H1 (cell line): ENCODE results near the gene MAP2K5. TPM values are rescaled to one million over a fixed set of nuclear protein-coding genes. Genes with fewer than 3 reads are reported as not detected.

ENCODE experiments used
- CTCF ChIA-PET: fragments of 300-600 bp; sonication (Branson Sonifier 250); formaldehyde crosslinking; loops from one replicate; lab custom pipeline; 2021; ENCODE audit not compliant: partially characterized antibody; lab: Charles Lee
- POLR2A ChIA-PET: fragments of 300-600 bp; sonication (Branson Sonifier 250); formaldehyde crosslinking; loops from one replicate; lab custom pipeline; 2021; ENCODE audit warnings: inconsistent platforms; ENCODE audit not compliant: partially characterized antibody; lab: Charles Lee
- DNase-seq, 2 experiments: peaks; one replicate each; pipeline versions ENCODE4 v3.0.0 to v3.0.0-alpha.2; 2010 to 2022; ENCODE audit warnings: low spot score in 2 of 2, low read depth in 1 of 2, mixed read lengths in 1 of 2
- FAIRE-seq: peaks from 2 replicates; lab custom pipeline; 2011; peaks lifted over from hg19 to GRCh38; lab: Jason Lieb, UNC
- H2AFZ ChIP-seq: 2 replicates; pipeline ENCODE4 v1.8.1; 2012; ENCODE audit warnings: low read length, inconsistent platforms
- H2AK5ac ChIP-seq: 2 replicates; pipeline ENCODE4 v1.6.1; 2013; ENCODE audit warnings: low read depth, low read length
- H2BK120ac ChIP-seq: replicated peaks from 2 replicates; pipeline ENCODE3; 2013; ENCODE audit warnings: low read depth, low read length, inconsistent platforms
- H2BK12ac ChIP-seq: 2 replicates; pipeline ENCODE4 v1.6.1; 2013; ENCODE audit warnings: low read depth, low read length
- H2BK15ac ChIP-seq: 2 replicates; pipeline ENCODE4 v1.6.1; 2013; ENCODE audit warnings: low read length
- H2BK20ac ChIP-seq: 2 replicates; pipeline ENCODE4 v1.6.1; 2013; ENCODE audit warnings: low read length
- H2BK5ac ChIP-seq: 2 replicates; pipeline ENCODE4 v1.6.1; 2013; ENCODE audit warnings: low read depth, low read length
- H3K14ac ChIP-seq: 2 replicates; pipeline ENCODE4 v1.6.1; 2013; ENCODE audit warnings: inconsistent platforms; ENCODE audit not compliant: insufficient read length
- H3K18ac ChIP-seq: 2 replicates; pipeline ENCODE4 v1.6.1; 2013; ENCODE audit warnings: low read length; ENCODE audit errors: extremely low read depth
- H3K23ac ChIP-seq: 2 replicates; pipeline ENCODE4 v1.6.1; 2013; ENCODE audit warnings: inconsistent platforms; ENCODE audit not compliant: insufficient read length
- H3K23me2 ChIP-seq: 2 replicates; pipeline ENCODE4 v1.6.1; 2013; ENCODE audit warnings: low read depth, low read length
- H3K27ac ChIP-seq: 2 replicates; pipeline ENCODE4 v1.6.1; 2011; ENCODE audit warnings: low read depth, low read length, inconsistent platforms
- H3K27me3 ChIP-seq, 4 experiments: replicated peaks in 1 of 4; 1 replicate in 1 of 4; 2 replicates in 3 of 4; pipeline versions ENCODE4 v1.6.1 to v1.8.1; 2011 to 2013; ENCODE audit warnings: low read length in 3 of 4, mild to moderate bottlenecking in 3 of 4, inconsistent platforms in 2 of 4, mixed read lengths in 2 of 4, moderate library complexity in 1 of 4; ENCODE audit not compliant: control insufficient read depth in 3 of 4, insufficient read depth in 3 of 4; ENCODE audit errors: extremely low read depth in 1 of 4
- H3K36me3 ChIP-seq, 4 experiments: 2 replicates each; pipeline versions ENCODE4 v1.6.1 to v1.8.1; 2011 to 2013; ENCODE audit warnings: mild to moderate bottlenecking in 4 of 4, low read length in 3 of 4, moderate library complexity in 2 of 4, control low read depth in 1 of 4, inconsistent platforms in 1 of 4; ENCODE audit not compliant: insufficient read depth in 4 of 4, control insufficient read depth in 2 of 4
- H3K4ac ChIP-seq: replicated peaks from 2 replicates; pipeline ENCODE3; 2013; ENCODE audit warnings: low read length, low read depth, mixed read lengths, inconsistent platforms; ENCODE audit not compliant: insufficient read length
- H3K4me1 ChIP-seq, 4 experiments: replicated peaks in 1 of 4; 1 replicate in 1 of 4; 2 replicates in 3 of 4; pipeline versions ENCODE4 v1.6.1 to v1.8.1; 2011 to 2013; ENCODE audit warnings: low read length in 3 of 4, inconsistent platforms in 2 of 4, mixed read lengths in 1 of 4; ENCODE audit not compliant: insufficient read depth in 4 of 4, control insufficient read depth in 3 of 4
- H3K4me2 ChIP-seq, 2 experiments: 2 replicates each; pipeline versions ENCODE4 v1.6.1 to v1.8.1; 2011 to 2013; ENCODE audit warnings: low read depth in 2 of 2, low read length in 2 of 2, control low read depth in 1 of 2, inconsistent platforms in 1 of 2, mild to moderate bottlenecking in 1 of 2; ENCODE audit not compliant: insufficient read depth in 1 of 2
- H3K4me3 ChIP-seq, 4 experiments: fragments of 200-600, 300-600 bp in 1 of 4; sonication (generic), shearing (Covaris generic), sonication (Bioruptor Twin) in 1 of 4; 2 replicates each; pipeline versions ENCODE4 v1.5.1 to v1.8.1; 2011 to 2016; ENCODE audit warnings: low read length in 4 of 4, low read depth in 3 of 4, control low read depth in 2 of 4, inconsistent platforms in 2 of 4, mild to moderate bottlenecking in 2 of 4, mixed read lengths in 1 of 4, moderate library complexity in 1 of 4; ENCODE audit not compliant: insufficient read depth in 2 of 4; ENCODE audit errors: extremely low read depth in 1 of 4
- H3K56ac ChIP-seq: replicated peaks from 2 replicates; pipeline ENCODE3; 2013; ENCODE audit warnings: low read depth, mild to moderate bottlenecking, mixed read lengths, low read length, inconsistent platforms; ENCODE audit not compliant: insufficient read length
- H3K79me1 ChIP-seq: 2 replicates; pipeline ENCODE4 v1.6.1; 2013; ENCODE audit warnings: low read depth, low read length, control low read depth
- H3K79me2 ChIP-seq, 2 experiments: 2 replicates each; pipeline versions ENCODE4 v1.6.1 to v1.8.1; 2012 to 2013; ENCODE audit warnings: low read length in 2 of 2, mild to moderate bottlenecking in 2 of 2, inconsistent platforms in 1 of 2; ENCODE audit not compliant: insufficient read depth in 2 of 2, control insufficient read depth in 1 of 2
- H3K9ac ChIP-seq, 4 experiments: replicated peaks in 1 of 4; 1 replicate in 1 of 4; 2 replicates in 3 of 4; pipeline versions ENCODE4 v1.6.1 to v1.8.1; 2011 to 2013; ENCODE audit warnings: low read depth in 3 of 4, low read length in 3 of 4, control low read depth in 2 of 4, mild to moderate bottlenecking in 2 of 4, moderate library complexity in 2 of 4, inconsistent platforms in 1 of 4; ENCODE audit errors: extremely low read depth in 1 of 4
- H3K9me3 ChIP-seq, 2 experiments: 2 replicates each; pipeline versions ENCODE4 v1.6.1 to v1.8.1; 2012 to 2013; ENCODE audit warnings: mild to moderate bottlenecking in 2 of 2, moderate library complexity in 2 of 2, control low read depth in 1 of 2, inconsistent platforms in 1 of 2, low read depth in 1 of 2, low read length in 1 of 2, mixed read lengths in 1 of 2; ENCODE audit not compliant: insufficient read depth in 2 of 2
- H4K20me1 ChIP-seq, 2 experiments: replicated peaks in 1 of 2; 2 replicates each; pipeline versions ENCODE3 to v1.8.1; 2011 to 2013; ENCODE audit warnings: inconsistent platforms in 2 of 2, low read length in 2 of 2, mild to moderate bottlenecking in 1 of 2; ENCODE audit not compliant: insufficient read depth in 2 of 2, control insufficient read depth in 1 of 2
- H4K5ac ChIP-seq: 2 replicates; pipeline ENCODE4 v1.6.1; 2013; ENCODE audit warnings: low read length, low read depth, mixed read lengths, inconsistent platforms; ENCODE audit not compliant: insufficient read length
- H4K8ac ChIP-seq: 2 replicates; pipeline ENCODE4 v1.8.0; 2013; ENCODE audit warnings: mild to moderate bottlenecking, moderate library complexity, low read length, inconsistent platforms; ENCODE audit not compliant: insufficient read depth; ENCODE audit errors: extremely low read depth
- H4K91ac ChIP-seq: replicated peaks from 2 replicates; pipeline ENCODE3; 2013; ENCODE audit warnings: low read length, mixed read lengths, inconsistent platforms; ENCODE audit not compliant: insufficient read length
- BCL11A ChIP-seq, 2 experiments: IDR thresholded peaks; one replicate each; pipeline ENCODE4 v1.6.1; 2011; ENCODE audit warnings: low read depth in 2 of 2, low read length in 2 of 2, mild to moderate bottlenecking in 2 of 2
- CEBPB ChIP-seq: IDR thresholded peaks from 2 replicates; pipeline ENCODE4 v1.6.1; 2012; ENCODE audit warnings: low read depth, low read length
- CHD1 ChIP-seq: IDR thresholded peaks from 2 replicates; pipeline ENCODE4 v1.6.1; 2012; ENCODE audit warnings: low read depth, low read length, improper control_type of control experiment
- HDAC2 ChIP-seq, 2 experiments: fragments of 300-600 bp in 1 of 2; sonication (generic) in 1 of 2; IDR thresholded peaks; 2 replicates each; pipeline ENCODE4 v1.6.1; 2011 to 2012; ENCODE audit warnings: low read depth in 2 of 2, low read length in 2 of 2, mild to moderate bottlenecking in 2 of 2, moderate library complexity in 2 of 2, borderline replicate concordance in 1 of 2, inconsistent platforms in 1 of 2
- JUN ChIP-seq: IDR thresholded peaks from 2 replicates; pipeline ENCODE4 v1.6.1; 2011; ENCODE audit warnings: low read depth, mild to moderate bottlenecking, improper control_type of control experiment, low read length
- KDM5A ChIP-seq: fragments of 200-600 bp; IDR thresholded peaks from 2 replicates; pipeline ENCODE4 v1.7.1; 2012; ENCODE audit warnings: mild to moderate bottlenecking, low read length, inconsistent platforms, mixed read lengths
- NANOG ChIP-seq: IDR thresholded peaks from 2 replicates; pipeline ENCODE4 v1.6.1; 2011; ENCODE audit warnings: low read length, low read depth, mild to moderate bottlenecking, inconsistent platforms; ENCODE audit not compliant: insufficient read depth, poor library complexity, severe bottlenecking
- POLR2A ChIP-seq, 2 experiments: IDR thresholded peaks; 1 replicate in 1 of 2; 2 replicates in 1 of 2; pipeline ENCODE4 v1.6.1; 2011; ENCODE audit warnings: low read depth in 2 of 2, low read length in 2 of 2, mild to moderate bottlenecking in 2 of 2; ENCODE audit errors: control extremely low read depth in 1 of 2
- POU5F1 ChIP-seq: IDR thresholded peaks from 2 replicates; pipeline ENCODE4 v1.6.1; 2011; ENCODE audit warnings: low read depth, mild to moderate bottlenecking, low read length, moderate library complexity
- TAF1 ChIP-seq: IDR thresholded peaks from 2 replicates; pipeline ENCODE4 v1.6.1; 2011; ENCODE audit warnings: mild to moderate bottlenecking, low read depth, low read length
- TBP ChIP-seq: IDR thresholded peaks from 2 replicates; pipeline ENCODE4 v1.6.1; 2011; ENCODE audit warnings: low read depth, low read length, improper control_type of control experiment
- YY1 ChIP-seq: IDR thresholded peaks from 2 replicates; pipeline ENCODE4 v1.6.1; 2011; ENCODE audit warnings: low read depth, mild to moderate bottlenecking, low read length
- ZNF274 ChIP-seq: IDR thresholded peaks from 2 replicates; pipeline ENCODE4 v1.7.0; 2012; ENCODE audit warnings: low read length, borderline replicate concordance; ENCODE audit errors: extremely low read depth
- WGBS, 2 experiments: shearing (Covaris generic) in 1 of 2; methylation state at CpG; one replicate each; pipeline versions ENCODE4 v1.1.6 to v1.1.7; 2013 to 2015; ENCODE audit warnings: low lambda C conversion rate in 2 of 2, mixed read lengths in 2 of 2, inconsistent platforms in 1 of 2, low coverage in 1 of 2, missing lambda C conversion rate in 1 of 2; ENCODE audit not compliant: insufficient replicate concordance in 2 of 2, insufficient coverage in 1 of 2, insufficient read length in 1 of 2; ENCODE audit errors: extremely low coverage in 1 of 2, missing lambda C conversion rate in 1 of 2; 5-methylcytosine and 5-hydroxymethylcytosine counted together
- polyA plus RNA-seq, 7 experiments: library from polyadenylated mRNA; depleted of rRNA in 3 of 7; stranded (reverse) in 5 of 7; unstranded in 2 of 7; fragments of >200 nt in 5 of 7; fragments of 200-250 nt in 2 of 7; gene quantifications; 1 replicate in 5 of 7; 2 replicates in 1 of 7; 4 replicates in 1 of 7; pipeline versions ENCODE4 v1.2.1 to v1.2.3, GENCODE V29; 2011 to 2013; ENCODE audit warnings: missing spikeins in 2 of 7, mixed read lengths in 2 of 7
- total RNA-seq: library from RNA; stranded (reverse); fragmentation: NEBNext Ultra II Directional; extraction: Animal tissue kit (Norgen Biotek cat#: 25700); gene quantifications from 2 replicates; pipeline ENCODE4 v1.2.1, GENCODE V29; 2021

Gene MAP2K5
- total and polyA plus RNA-seq, 2 of the 8 experiments (the other 6 are each of a cell fraction or from before 2014, with no cell fraction given): 4.4 to 15.8 TPM

DNA sequence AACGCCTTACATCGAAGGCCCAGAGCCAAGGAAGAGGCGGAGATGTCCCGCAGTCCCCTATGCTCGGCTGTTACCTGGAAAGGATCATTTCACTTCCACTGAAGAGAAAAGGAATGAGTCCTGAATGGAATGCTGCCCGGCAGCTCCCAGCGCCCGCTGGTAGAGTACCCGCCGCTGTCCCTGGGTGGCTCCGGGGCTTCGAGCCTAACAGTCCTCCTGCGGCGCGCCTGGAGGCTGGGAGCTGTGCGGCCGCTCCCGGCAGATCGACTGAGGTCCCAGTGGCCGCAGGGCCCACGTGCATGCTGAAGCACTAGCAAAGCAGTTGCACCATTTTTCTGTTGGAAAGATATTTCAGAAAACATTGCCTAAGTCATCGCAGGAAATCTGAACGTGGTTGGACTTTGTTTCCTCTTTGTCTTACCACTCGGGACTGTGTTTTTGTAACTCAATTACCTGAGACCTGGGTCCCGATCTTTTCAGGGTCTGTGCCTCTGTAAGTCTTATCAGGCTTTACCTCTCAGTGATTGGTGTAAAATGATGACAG, 296.4 kb downstream of the MAP2K5 start:
- POLR2A ChIA-PET: interaction anchor here (0.8 to 1.4 kb wide), 3 partner anchors 13 to 290 kb away, joined by 3 to 4 read pairs (median 3); partner anchors contain the start of gene SKOR1
- H3K23ac ChIP-seq: no peak overlapping the region
- TF ChIP-seq BCL11A (IDR thresholded peaks at IDR 0.05; ENCODE audit: low read depth in 2 of 2, low read length in 2 of 2) (no peak), CHD1 (no peak), TBP (peak; percentile 55; the same call in 1 of the 2 replicates), TAF1 (0 out of 2 replicates have a peak, but pooled peaks have one; percentile 40), POLR2A (IDR thresholded peaks at IDR 0.05; ENCODE audit: control extremely low read depth in 1 of 2, low read depth in 2 of 2, low read length in 2 of 2) (no peak), CEBPB (no peak), POU5F1 (no peak), HDAC2 (IDR thresholded peaks at IDR 0.05; ENCODE audit: borderline replicate concordance in 1 of 2, low read depth in 2 of 2, low read length in 2 of 2) (peak; percentile 6 to 65; a peak in 1 of 4 replicates), JUN (no peak), YY1 (no peak), ZNF274 (no peak), NANOG (no peak), KDM5A (no peak)

More for the DNA sequence above, 296.4 kb downstream of the MAP2K5 start:
- Histone ChIP-seq H3K4me2 (peak overlapping the region; percentile 87), H3K4me3 (peak overlapping the region; percentile 63 to 99 (median 95)), H2BK5ac (no peak overlapping the region), H3K23me2 (peaks cover 25% of the 10 kb centered on the region), H2AFZ (no peak overlapping the region), H2BK120ac (no peak overlapping the region), H3K4me1 (peaks cover 13 to 29% (median 15%) of the 10 kb centered on the region in 4 experiments), H2BK15ac (0 out of 2 replicates have a peak overlapping the region, but pooled peaks have one; percentile 36), H4K5ac (no peak overlapping the region), H3K56ac (no peak overlapping the region), H2AK5ac (no peak overlapping the region), H2BK12ac (no peak overlapping the region), H3K27ac (no peak overlapping the region), H3K4ac (no peak overlapping the region), H3K79me1 (no peaks in the 10 kb centered on the region), H3K79me2 (no peaks in the 10 kb centered on the region), H4K91ac (no peak overlapping the region), H3K18ac (no peak overlapping the region; the same call in 1 of the 2 replicates), H3K36me3 (no peaks in the 10 kb centered on the region), H3K9me3 (no peaks in the 10 kb centered on the region), H3K27me3 (peaks cover 31 to 57% (median 50%) of the 10 kb centered on the region in 4 experiments), H4K8ac (no peak overlapping the region), H3K9ac (no peak overlapping the region), H3K14ac (no peak overlapping the region), H4K20me1 (peaks cover 0 to 1% of the 10 kb centered on the region in 2 experiments), H2BK20ac (no peak overlapping the region)
- 7% methylated on average over 25 of the region's 25 CpGs; no CpG with 5 or more reads in 1 of the 2 experiments for WGBS, 2 experiments
- CTCF ChIA-PET: interaction anchor here (1.1 kb wide), 2 partner anchors 16 to 382 kb away, joined by 3 read pairs; no protein-coding TSS in a partner anchor
- FAIRE-seq (no peak), DNase-seq (peak in 1 of 2 experiments; percentile 81)
